ENCODE results near the gene GNE. TPM values are rescaled to one million over a fixed set of nuclear protein-coding genes. Genes with fewer than 3 reads are reported as not detected.

Gene GNE
- total RNA-seq, 4 donors from 2014 or later: 30.4 to 36.0 (median 35.2) TPM

DNA sequence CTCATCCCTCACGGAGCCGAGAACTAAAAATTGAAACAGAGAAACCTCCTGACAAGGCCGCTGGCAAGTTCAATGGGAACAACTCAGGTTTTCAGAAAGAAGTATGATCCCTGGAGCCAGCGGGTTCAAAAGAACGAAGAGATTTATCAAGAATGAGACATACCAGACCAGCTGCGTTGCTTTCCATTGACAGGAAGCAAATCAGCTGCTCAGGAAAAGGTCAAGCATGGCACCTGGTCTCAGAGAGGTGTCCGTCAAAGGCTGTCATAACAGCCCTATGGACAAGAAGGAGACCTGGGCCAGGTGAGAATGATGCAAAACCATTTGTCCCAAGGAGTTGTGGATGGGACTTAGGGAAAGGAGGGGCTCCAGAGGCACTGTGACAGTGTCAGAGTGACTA is 34.9 kb upstream of the GNE start:
- TF ChIP-seq CTCF (IDR thresholded peaks at IDR 0.05; ENCODE audit: low read depth): no peak

GRCh38 chr9:36292641-36293040 is 34.4 kb upstream of the GNE start:
- TF ChIP-seq CTCF (IDR thresholded peaks at IDR 0.05; ENCODE audit: low read depth): no peak

DNA sequence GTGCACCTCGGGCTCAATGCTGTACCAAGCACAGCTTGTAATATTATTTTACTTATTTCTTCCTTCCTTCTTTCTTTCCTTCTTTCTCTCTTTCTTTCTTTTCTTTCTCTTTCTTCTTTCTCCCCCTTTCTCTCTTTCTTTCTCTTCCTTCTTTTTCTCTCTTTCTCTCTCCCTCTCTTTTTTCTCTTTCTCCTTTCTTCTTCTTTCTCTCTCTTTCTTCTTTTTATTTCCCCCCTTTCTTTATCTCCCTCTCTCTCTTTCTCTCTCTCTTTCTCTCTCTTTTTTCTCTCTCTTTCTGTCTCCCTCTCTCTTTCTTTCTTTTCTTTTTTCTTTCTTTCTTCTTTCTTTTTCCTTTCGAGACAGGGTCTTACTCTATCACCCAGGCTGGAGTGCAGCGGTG is 32.7 kb upstream of the GNE start:
- no peak for TF ChIP-seq CTCF (IDR thresholded peaks at IDR 0.05; ENCODE audit: low read depth)

DNA sequence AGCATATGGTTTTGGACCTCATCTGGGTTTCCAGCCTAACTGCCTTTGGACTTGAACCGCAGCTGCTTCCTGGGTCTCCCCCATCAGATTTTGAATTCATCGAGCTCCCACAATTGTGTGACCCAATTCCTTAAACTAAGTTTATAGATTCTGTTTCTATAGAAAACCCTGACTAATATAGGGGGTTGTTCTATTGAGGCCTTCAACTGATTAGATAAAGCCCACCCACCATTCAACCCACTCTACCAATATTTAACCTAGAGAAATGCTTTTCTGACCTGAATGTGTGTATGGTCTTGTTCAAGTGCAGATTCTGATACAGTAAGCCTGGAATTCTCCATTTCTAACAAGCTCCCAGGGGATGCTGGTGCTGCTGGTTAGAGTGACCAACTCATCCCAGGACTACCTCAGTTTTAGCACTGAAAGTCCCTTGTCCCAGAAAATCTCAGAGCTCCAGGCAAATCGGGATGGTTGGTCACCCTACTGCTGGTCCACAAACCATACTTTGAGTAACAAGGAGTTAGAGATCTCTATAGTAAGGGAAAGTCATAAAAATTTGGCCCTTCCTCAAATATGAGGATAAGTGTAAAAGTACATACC is 31.7 kb upstream of the GNE start:
- TF ChIP-seq CTCF (IDR thresholded peaks at IDR 0.05; ENCODE audit: low read depth): no peak

- TF ChIP-seq CTCF (IDR thresholded peaks at IDR 0.05; ENCODE audit: low read depth): no peak
These were observed 29.8 kb upstream of the GNE start for GRCh38 chr9:36288070-36288469.

GRCh38 chr9:36286388-36286787 is 28.1 kb upstream of the GNE start:
- no peak for TF ChIP-seq CTCF (IDR thresholded peaks at IDR 0.05; ENCODE audit: low read depth)

DNA sequence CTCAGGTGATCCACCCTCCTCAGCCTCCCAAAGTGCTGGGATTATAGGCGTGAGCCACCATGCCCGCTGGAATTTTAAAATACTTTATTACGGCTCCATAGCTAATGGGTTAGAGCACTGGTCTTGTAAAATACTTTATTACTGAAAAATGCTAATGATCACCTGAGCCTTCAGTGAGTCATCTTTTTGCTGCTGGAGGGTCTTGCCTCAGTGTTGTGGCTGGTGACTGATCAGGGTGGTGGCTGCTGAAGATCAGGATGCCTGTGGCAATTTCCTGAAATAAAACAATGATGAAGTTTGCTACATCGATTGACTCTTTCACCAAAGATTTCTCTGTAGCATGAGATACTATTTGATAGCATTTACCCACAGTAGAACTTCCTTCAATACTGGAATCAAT is 26.0 kb upstream of the GNE start:
- no peak for TF ChIP-seq CTCF (IDR thresholded peaks at IDR 0.05; ENCODE audit: low read depth)
